Activated CD4-positive, alpha-beta T cell treated with anti-CD3 and anti-CD28 coated beads for 36 hours (primary cell): ENCODE measurements around the gene CTNNA2. TPM values are rescaled to one million over a fixed set of nuclear protein-coding genes. Genes with fewer than 3 reads are reported as not detected.

Experiments used
- ATAC-seq: fragments of 200-7000 bp; cut with Tn5 transposase; one replicate; pipeline ENCODE4 v1.10.0; 2021; ENCODE audit warnings: mild to moderate bottlenecking, moderate library complexity
- CTCF ChIA-PET: fragments of 350-600 bp; sonication (Branson Sonifier 250); formaldehyde crosslinking; loops from one replicate; lab custom pipeline; 2021; ENCODE audit warnings: antibody characterized with exemption; lab: Charles Lee
- POLR2A ChIA-PET: fragments of 350-600 bp; sonication (Branson Sonifier 250); formaldehyde crosslinking; loops from one replicate; lab custom pipeline; 2021; ENCODE audit warnings: antibody characterized with exemption, inconsistent platforms; lab: Charles Lee
- DNase-seq: peaks from one replicate; pipeline ENCODE4 v3.0.0-alpha.2; 2020
- H3K27ac Mint-ChIP-seq: one replicate; pipeline ENCODE4 v1.8.0; 2021; ENCODE audit warnings: mixed read lengths
- H3K27me3 Mint-ChIP-seq: one replicate; pipeline ENCODE4 v1.8.0; 2021; ENCODE audit warnings: mixed read lengths
- H3K36me3 Mint-ChIP-seq: one replicate; pipeline ENCODE4 v1.8.0; 2021; ENCODE audit warnings: low read depth, mixed read lengths
- H3K4me1 Mint-ChIP-seq: one replicate; pipeline ENCODE4 v1.8.0; 2021; ENCODE audit warnings: mixed read lengths
- H3K4me3 Mint-ChIP-seq: one replicate; pipeline ENCODE4 v1.8.0; 2021; ENCODE audit warnings: mild to moderate bottlenecking, moderate library complexity, mixed read lengths
- H3K9me3 Mint-ChIP-seq: one replicate; pipeline ENCODE4 v1.8.0; 2021; ENCODE audit warnings: low read depth, mixed read lengths
- intact Hi-C, 2 experiments: fragments of 100-400 bp; cut with DNase I in 1 of 2; cut with micrococcal nuclease in 1 of 2; formaldehyde crosslinking; loops; one replicate each; pipeline versions ENCODE4 v1.14.2 to v1.15.1; 2022 to 2024; cut with DNase I, micrococcal nuclease
- total RNA-seq, 2 experiments: library from RNA; stranded (reverse); gene quantifications; one replicate each; pipeline ENCODE4 v1.2.3, GENCODE V29; 2021

The CTNNA2 gene
- total RNA-seq, 2 experiments from 2014 or later: not detected

- no peaks in the 10 kb centered on the region for H3K4me1 Mint-ChIP-seq
- ChIA-PET CTCF (interaction anchor here (0.6 kb wide), 1 partner anchor 623 kb away, joined by 3 read pairs; no protein-coding TSS in a partner anchor), POLR2A (no interaction called here)
- H3K27me3 Mint-ChIP-seq: no peaks in the 10 kb centered on the region
- H3K36me3 Mint-ChIP-seq: no peaks in the 10 kb centered on the region
- no peak for DNase-seq
- no peak overlapping the region for H3K27ac Mint-ChIP-seq
- intact Hi-C loops: no loop called here
- H3K4me3 Mint-ChIP-seq: no peak overlapping the region
- ATAC-seq: no peak
- peaks cover 6% of the 10 kb centered on the region for H3K9me3 Mint-ChIP-seq
Measured at GRCh38 chr2:80329491-80329890, 816.6 kb downstream of the CTNNA2 start.

- Mint-ChIP-seq H3K27me3 (no peaks in the 10 kb centered on the region), H3K4me3 (no peak overlapping the region), H3K9me3 (peaks cover 6% of the 10 kb centered on the region), H3K27ac (no peak overlapping the region), H3K36me3 (no peaks in the 10 kb centered on the region), H3K4me1 (no peaks in the 10 kb centered on the region)
- ChIA-PET POLR2A (no interaction called here), CTCF (no interaction called here)
- no peak for ATAC-seq
- intact Hi-C loops: no loop called here
- no peak for DNase-seq
Measured at GRCh38 chr2:80330527-80331450, 817.9 kb downstream of the CTNNA2 start.

GRCh38 chr2:80333886-80334285, 821.0 kb downstream of the CTNNA2 start:
- Mint-ChIP-seq H3K4me3 (no peak overlapping the region), H3K27ac (no peak overlapping the region), H3K4me1 (no peaks in the 10 kb centered on the region), H3K9me3 (peaks cover 6% of the 10 kb centered on the region), H3K36me3 (no peaks in the 10 kb centered on the region), H3K27me3 (no peaks in the 10 kb centered on the region)
- intact Hi-C loops: no loop called here
- ChIA-PET CTCF (no interaction called here), POLR2A (no interaction called here)
- DNase-seq (no peak), ATAC-seq (no peak)

DNA sequence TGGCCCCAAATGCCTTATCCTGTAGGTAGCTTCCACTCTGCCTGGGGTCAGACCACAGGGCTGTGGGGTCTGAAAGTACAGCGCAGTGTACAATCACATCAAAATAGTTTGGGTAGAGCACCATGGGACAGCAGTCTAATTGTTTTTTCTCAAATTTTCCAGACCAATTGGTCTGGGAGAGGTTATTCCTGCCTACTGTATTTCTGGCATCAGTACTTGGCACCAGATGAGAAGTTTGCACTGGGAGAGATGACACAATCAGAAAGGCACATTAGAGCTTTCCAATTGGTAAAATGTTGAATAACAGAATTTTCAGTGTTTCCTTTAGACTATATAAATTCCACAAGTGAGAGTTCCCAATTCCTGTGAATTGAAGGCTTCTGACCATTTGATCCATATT, 822.6 kb downstream of the CTNNA2 start:
- no peak overlapping the region for H3K4me3 Mint-ChIP-seq
- no peaks in the 10 kb centered on the region for H3K27me3 Mint-ChIP-seq

GRCh38 chr2:80338794-80339193, 825.9 kb downstream of the CTNNA2 start:
- CTCF ChIA-PET: no interaction called here
- Mint-ChIP-seq H3K4me1 (no peaks in the 10 kb centered on the region), H3K36me3 (no peaks in the 10 kb centered on the region), H3K9me3 (peaks cover 5% of the 10 kb centered on the region), H3K27me3 (no peaks in the 10 kb centered on the region), H3K27ac (no peak overlapping the region), H3K4me3 (no peak overlapping the region)
- POLR2A ChIA-PET: no interaction called here
- DNase-seq: no peak
- intact Hi-C loops: no loop called here
- no peak for ATAC-seq

More for the DNA sequence above, 822.6 kb downstream of the CTNNA2 start:
- Mint-ChIP-seq H3K27ac (no peak overlapping the region), H3K9me3 (peaks cover 6% of the 10 kb centered on the region), H3K36me3 (no peaks in the 10 kb centered on the region), H3K4me1 (no peaks in the 10 kb centered on the region)
- intact Hi-C loops: no loop called here
- POLR2A ChIA-PET: no interaction called here
- no peak for DNase-seq
- CTCF ChIA-PET: no interaction called here
- ATAC-seq: no peak

DNA sequence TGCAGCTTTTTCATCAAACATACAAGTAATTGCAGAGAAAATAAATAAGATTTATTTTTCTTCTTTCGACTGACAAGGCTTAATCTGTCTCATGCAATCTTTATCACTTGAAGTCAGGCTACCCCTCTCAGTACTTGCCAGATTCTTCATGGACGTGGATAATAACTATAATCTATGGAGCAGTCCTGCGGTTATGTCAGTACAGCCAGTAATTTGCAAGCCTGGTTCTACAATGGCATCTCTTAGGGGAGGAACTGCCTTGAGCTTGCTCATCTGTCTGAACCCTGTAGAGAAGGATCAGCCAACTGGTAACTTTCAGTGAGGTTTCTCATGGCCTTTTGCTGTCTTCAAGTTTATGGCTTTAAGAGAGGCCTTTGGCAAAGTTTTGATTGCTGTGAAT, 827.2 kb downstream of the CTNNA2 start:
- ChIA-PET POLR2A (no interaction called here), CTCF (no interaction called here)
- no peak for DNase-seq
- no peaks in the 10 kb centered on the region for H3K27me3 Mint-ChIP-seq
- no peak overlapping the region for H3K4me3 Mint-ChIP-seq
- H3K36me3 Mint-ChIP-seq: no peaks in the 10 kb centered on the region
- H3K4me1 Mint-ChIP-seq: no peaks in the 10 kb centered on the region
- peaks cover 2% of the 10 kb centered on the region for H3K9me3 Mint-ChIP-seq
- intact Hi-C loops: no loop called here
- ATAC-seq: no peak
- H3K27ac Mint-ChIP-seq: no peak overlapping the region

DNA sequence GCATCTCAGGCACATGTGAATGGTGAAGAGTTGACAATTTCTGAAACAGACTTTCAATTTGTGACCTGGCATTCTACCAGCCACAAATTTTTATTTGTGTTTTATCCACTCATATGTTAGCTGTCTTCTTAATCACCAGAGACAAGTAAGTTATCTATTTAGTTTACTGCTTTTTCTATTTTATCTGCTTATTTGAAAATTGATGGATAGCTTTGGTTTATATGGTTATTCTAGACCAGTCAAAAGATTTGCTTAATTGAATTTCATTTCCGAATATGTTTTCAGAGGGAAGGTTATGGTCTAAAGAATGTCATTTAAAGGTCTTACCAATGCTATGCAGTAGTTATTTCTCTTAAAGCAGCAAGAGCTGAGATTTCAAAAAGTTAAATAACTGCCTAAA, 835.2 kb downstream of the CTNNA2 start:
- no peaks in the 10 kb centered on the region for H3K4me1 Mint-ChIP-seq
- DNase-seq (no peak), ATAC-seq (no peak)
- no peaks in the 10 kb centered on the region for H3K36me3 Mint-ChIP-seq
- H3K4me3 Mint-ChIP-seq: no peak overlapping the region
- H3K27ac Mint-ChIP-seq: no peak overlapping the region
- H3K9me3 Mint-ChIP-seq: peaks cover 2% of the 10 kb centered on the region
- intact Hi-C loops: no loop called here
- no peaks in the 10 kb centered on the region for H3K27me3 Mint-ChIP-seq
- ChIA-PET CTCF (no interaction called here), POLR2A (no interaction called here)

- intact Hi-C loops: no loop called here
- Mint-ChIP-seq H3K27ac (no peak overlapping the region), H3K9me3 (peaks cover 2% of the 10 kb centered on the region), H3K36me3 (no peaks in the 10 kb centered on the region), H3K4me3 (no peak overlapping the region), H3K4me1 (no peaks in the 10 kb centered on the region), H3K27me3 (no peaks in the 10 kb centered on the region)
- CTCF ChIA-PET: no interaction called here
- ATAC-seq: no peak
- POLR2A ChIA-PET: no interaction called here
- no peak for DNase-seq
Measured at GRCh38 chr2:80348953-80349352, 836.1 kb downstream of the CTNNA2 start.

DNA sequence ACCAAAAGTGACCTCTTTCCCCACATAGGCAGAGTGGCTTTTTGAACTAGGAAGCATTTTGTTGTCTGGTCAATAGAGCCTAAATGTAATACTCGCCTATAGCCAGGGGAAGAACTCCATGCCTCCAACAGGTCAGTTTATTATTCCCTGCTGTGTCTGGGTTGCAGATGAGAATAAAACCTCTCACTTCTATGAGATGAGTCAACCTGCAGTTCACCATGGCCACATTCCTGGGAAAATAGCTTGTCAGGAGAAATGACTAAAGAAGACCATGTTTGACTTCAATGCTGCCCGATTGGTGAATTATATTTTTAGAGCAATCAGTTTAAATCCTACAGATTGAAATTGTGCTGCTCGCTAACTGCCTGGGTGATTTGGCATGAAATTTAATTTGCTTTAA, 838.4 kb downstream of the CTNNA2 start:
- H3K27me3 Mint-ChIP-seq: no peaks in the 10 kb centered on the region
- H3K36me3 Mint-ChIP-seq: no peaks in the 10 kb centered on the region
- no peak overlapping the region for H3K27ac Mint-ChIP-seq
- no peaks in the 10 kb centered on the region for H3K4me1 Mint-ChIP-seq
- H3K4me3 Mint-ChIP-seq: no peak overlapping the region
- ChIA-PET CTCF (no interaction called here), POLR2A (no interaction called here)
- ATAC-seq (no peak), DNase-seq (no peak)
- peaks cover 2% of the 10 kb centered on the region for H3K9me3 Mint-ChIP-seq
- intact Hi-C loops: no loop called here

DNA sequence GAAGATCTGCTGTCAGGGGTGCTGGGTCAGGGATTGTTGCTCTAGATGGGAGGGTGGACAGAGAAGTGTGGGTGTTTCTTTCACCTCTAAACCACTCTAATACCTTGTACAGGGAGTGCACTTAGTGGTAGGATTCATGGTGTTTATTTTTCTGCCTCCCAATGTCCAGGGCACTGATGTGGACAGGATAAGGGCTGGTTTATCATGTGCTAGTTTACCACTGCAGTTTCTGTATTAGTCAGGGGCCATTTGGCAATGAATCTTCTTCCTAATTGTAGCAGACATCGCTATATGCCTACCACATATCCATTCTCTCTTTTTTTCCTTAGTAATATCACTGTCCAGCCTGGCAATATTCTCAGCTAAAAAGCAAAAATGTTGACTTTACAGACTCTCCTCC, 842.0 kb downstream of the CTNNA2 start:
- Mint-ChIP-seq H3K4me3 (no peak overlapping the region), H3K4me1 (no peaks in the 10 kb centered on the region), H3K9me3 (peaks cover 5% of the 10 kb centered on the region), H3K27ac (no peak overlapping the region), H3K36me3 (no peaks in the 10 kb centered on the region), H3K27me3 (no peaks in the 10 kb centered on the region)
- POLR2A ChIA-PET: no interaction called here
- CTCF ChIA-PET: no interaction called here
- intact Hi-C loops: no loop called here
- no peak for DNase-seq
- no peak for ATAC-seq

GRCh38 chr2:80361904-80362303, 849.1 kb downstream of the CTNNA2 start:
- Mint-ChIP-seq H3K36me3 (no peaks in the 10 kb centered on the region), H3K9me3 (peaks cover under 1% of the 10 kb centered on the region), H3K27me3 (no peaks in the 10 kb centered on the region), H3K4me3 (no peak overlapping the region), H3K27ac (no peak overlapping the region), H3K4me1 (no peaks in the 10 kb centered on the region)
- intact Hi-C loops: no loop called here
- ChIA-PET POLR2A (no interaction called here), CTCF (no interaction called here)
- ATAC-seq (no peak), DNase-seq (no peak)

GRCh38 chr2:80363330-80363729, 850.5 kb downstream of the CTNNA2 start:
- intact Hi-C loops: no loop called here
- ATAC-seq (no peak), DNase-seq (no peak)
- ChIA-PET CTCF (no interaction called here), POLR2A (no interaction called here)
- Mint-ChIP-seq H3K27ac (no peak overlapping the region), H3K4me3 (no peak overlapping the region), H3K4me1 (no peaks in the 10 kb centered on the region), H3K27me3 (no peaks in the 10 kb centered on the region), H3K9me3 (no peaks in the 10 kb centered on the region), H3K36me3 (no peaks in the 10 kb centered on the region)
